Skeletal muscle tissue (tissue), 4 donors: ENCODE measurements around the gene AP4M1. TPM values are rescaled to one million over a fixed set of nuclear protein-coding genes. Genes with fewer than 3 reads are reported as not detected.

ENCODE experiments used
- H3K27ac ChIP-seq: one replicate; pipeline ENCODE4 v1.7.0; 2013; ENCODE audit warnings: mild to moderate bottlenecking, low read depth, low read length, inconsistent platforms
- H3K27me3 ChIP-seq, 3 donors: one replicate each; pipeline ENCODE4 v1.7.0; 2013; ENCODE audit warnings: low read length in 3 of 3; ENCODE audit not compliant: control insufficient read depth in 3 of 3, insufficient read depth in 3 of 3
- H3K36me3 ChIP-seq, 3 donors: one replicate each; pipeline ENCODE4 v1.7.0; 2013; ENCODE audit warnings: low read length in 3 of 3; ENCODE audit not compliant: control insufficient read depth in 3 of 3, insufficient read depth in 3 of 3
- H3K4me1 ChIP-seq, 3 donors: one replicate each; pipeline ENCODE4 v1.7.0; 2013; ENCODE audit warnings: low read length in 3 of 3, mild to moderate bottlenecking in 3 of 3; ENCODE audit not compliant: control insufficient read depth in 3 of 3, insufficient read depth in 3 of 3
- H3K4me3 ChIP-seq, 3 donors: one replicate each; pipeline ENCODE4 v1.7.0; 2013; ENCODE audit warnings: low read length in 3 of 3
- H3K9ac ChIP-seq, 3 donors: one replicate each; pipeline ENCODE4 v1.7.0; 2013; ENCODE audit warnings: low read length in 3 of 3, mild to moderate bottlenecking in 3 of 3, moderate library complexity in 2 of 3, low read depth in 1 of 3
- H3K9me3 ChIP-seq, 3 donors: one replicate each; pipeline ENCODE4 v1.7.0; 2013; ENCODE audit warnings: low read length in 3 of 3; ENCODE audit not compliant: control insufficient read depth in 3 of 3
- total RNA-seq: library from RNA; depleted of rRNA; stranded (reverse); fragments of >200 nt; gene quantifications from one replicate; pipeline ENCODE4 v1.2.3, GENCODE V29; 2014
- donor health status: Osteomylitis.

AP4M1 gene
- total RNA-seq, 1 donor from 2014 or later, result 20.9 TPM

- Histone ChIP-seq H3K4me3 (no peak overlapping the region), H3K9me3 (no peaks in the 10 kb centered on the region), H3K36me3 (peaks cover 39 to 54% (median 46%) of the 10 kb centered on the region in 3 donors), H3K9ac (no peak overlapping the region), H3K4me1 (peaks cover 6 to 10% (median 8%) of the 10 kb centered on the region in 3 donors), H3K27me3 (no peaks in the 10 kb centered on the region), H3K27ac (no peak overlapping the region)
Observed at GRCh38 chr7:100105534-100105933, 4.1 kb downstream of the AP4M1 start.

DNA sequence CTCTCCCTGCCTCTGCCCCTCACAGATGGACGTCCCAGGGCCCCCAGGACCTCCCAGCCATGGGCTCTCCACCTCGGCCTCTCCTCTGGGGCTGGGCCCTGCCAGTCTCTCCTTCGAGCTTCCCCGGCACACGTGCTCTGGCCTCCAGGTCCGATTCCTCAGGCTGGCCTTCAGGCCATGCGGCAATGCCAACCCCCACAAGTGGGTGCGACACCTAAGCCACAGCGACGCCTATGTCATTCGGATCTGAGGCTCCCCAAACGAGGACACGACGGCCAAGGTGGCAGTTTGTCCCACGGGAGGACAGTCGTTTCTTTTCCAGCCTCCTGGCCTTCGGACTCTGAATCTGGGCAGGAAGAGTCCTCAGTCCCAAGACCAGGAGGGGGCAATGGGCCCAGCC lies 5.2 kb downstream of the AP4M1 start:
- Histone ChIP-seq H3K36me3 (peaks cover 47 to 63% (median 55%) of the 10 kb centered on the region in 3 donors), H3K4me1 (peaks cover 6 to 8% (median 7%) of the 10 kb centered on the region in 3 donors), H3K27ac (no peak overlapping the region), H3K9me3 (no peaks in the 10 kb centered on the region), H3K27me3 (no peaks in the 10 kb centered on the region), H3K9ac (no peak overlapping the region), H3K4me3 (no peak overlapping the region)

DNA sequence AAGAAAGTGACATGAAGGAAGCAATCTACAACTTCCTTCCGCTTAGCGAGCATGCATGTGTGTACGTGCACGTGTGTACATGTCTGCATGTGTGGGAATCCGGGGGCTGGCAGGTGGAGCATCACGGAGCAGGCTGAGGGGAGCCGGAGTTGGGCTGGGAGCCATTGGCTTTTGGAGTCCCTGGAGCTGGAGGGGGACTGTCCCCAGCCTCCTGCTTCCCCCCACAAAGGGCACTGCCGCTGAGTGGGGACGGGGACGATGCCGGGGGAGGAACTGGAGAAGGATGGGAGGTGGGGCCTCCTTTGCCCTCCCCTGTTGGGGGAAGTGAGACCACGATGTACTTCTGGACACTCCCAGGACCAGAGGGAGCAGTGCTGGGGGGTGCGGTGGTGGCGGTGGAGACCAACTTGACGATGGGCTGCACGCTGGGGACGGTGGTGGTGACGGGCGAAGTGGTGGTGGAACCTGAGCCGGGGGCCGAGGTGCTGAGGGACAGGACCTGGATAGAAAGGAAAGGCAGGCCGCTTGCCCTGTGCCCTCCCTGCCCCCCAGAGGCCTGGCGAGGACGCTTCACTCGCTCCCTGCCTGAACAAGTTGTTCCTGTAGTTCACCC lies 5.8 kb downstream of the AP4M1 start:
- Histone ChIP-seq H3K4me1 (peaks cover 5 to 6% (median 5%) of the 10 kb centered on the region in 3 donors), H3K27ac (no peak overlapping the region), H3K9me3 (no peaks in the 10 kb centered on the region), H3K36me3 (peaks cover 51 to 65% (median 56%) of the 10 kb centered on the region in 3 donors), H3K27me3 (no peaks in the 10 kb centered on the region), H3K9ac (no peak overlapping the region), H3K4me3 (no peak overlapping the region)

- H3K27ac ChIP-seq, result no peak overlapping the region
- no peak overlapping the region for H3K9ac ChIP-seq
- no peak overlapping the region for H3K4me3 ChIP-seq
- no peaks in the 10 kb centered on the region for H3K9me3 ChIP-seq
- peaks cover 55 to 65% (median 58%) of the 10 kb centered on the region in 3 donors for H3K36me3 ChIP-seq
- H3K27me3 ChIP-seq, result no peaks in the 10 kb centered on the region
- no peaks in the 10 kb centered on the region for H3K4me1 ChIP-seq
Observed at GRCh38 chr7:100107890-100108289, 6.4 kb downstream of the AP4M1 start.

- Histone ChIP-seq H3K27ac (no peak overlapping the region), H3K9ac (no peak overlapping the region), H3K4me3 (no peak overlapping the region), H3K36me3 (peaks cover 58 to 67% (median 63%) of the 10 kb centered on the region in 3 donors), H3K27me3 (no peaks in the 10 kb centered on the region), H3K4me1 (no peaks in the 10 kb centered on the region), H3K9me3 (no peaks in the 10 kb centered on the region)
Observed at GRCh38 chr7:100109521-100110163, 8.2 kb downstream of the AP4M1 start.

DNA sequence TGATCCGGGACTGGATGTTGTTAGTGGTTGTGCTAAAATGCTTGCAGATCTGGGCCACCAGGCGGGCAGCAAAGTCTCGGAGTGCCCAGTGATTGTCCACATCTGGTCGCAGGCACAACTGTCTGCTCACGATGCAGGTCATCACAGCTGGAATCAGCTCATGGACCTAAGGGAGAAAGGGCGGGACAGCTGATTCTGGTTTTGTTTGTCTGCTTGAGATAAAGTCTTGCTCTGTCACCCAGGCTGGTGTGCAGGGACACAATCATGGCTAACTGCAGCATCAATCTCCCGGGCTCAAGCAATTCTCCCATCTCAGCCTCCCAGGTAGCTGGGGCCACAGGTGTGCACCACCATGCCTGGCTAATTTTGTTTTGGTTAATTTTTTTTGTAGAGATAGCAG lies 9.7 kb downstream of the AP4M1 start:
- H3K9ac ChIP-seq, result no peak overlapping the region
- no peak overlapping the region for H3K4me3 ChIP-seq
- no peak overlapping the region for H3K27ac ChIP-seq
- H3K9me3 ChIP-seq, result no peaks in the 10 kb centered on the region
- peaks cover 48 to 53% (median 53%) of the 10 kb centered on the region in 3 donors for H3K36me3 ChIP-seq
- H3K4me1 ChIP-seq, result no peaks in the 10 kb centered on the region
- H3K27me3 ChIP-seq, result no peaks in the 10 kb centered on the region

- no peak overlapping the region for H3K27ac ChIP-seq
- H3K4me1 ChIP-seq, result no peaks in the 10 kb centered on the region
- H3K36me3 ChIP-seq, result peaks cover 43 to 49% (median 46%) of the 10 kb centered on the region in 3 donors
- H3K27me3 ChIP-seq, result no peaks in the 10 kb centered on the region
- H3K9me3 ChIP-seq, result no peaks in the 10 kb centered on the region
- H3K9ac ChIP-seq, result no peak overlapping the region
- H3K4me3 ChIP-seq, result no peak overlapping the region
Observed at GRCh38 chr7:100111914-100112313, 10.5 kb downstream of the AP4M1 start.

- Histone ChIP-seq H3K27ac (no peak overlapping the region), H3K27me3 (no peaks in the 10 kb centered on the region), H3K4me1 (peaks cover 8 to 16% (median 14%) of the 10 kb centered on the region in 3 donors), H3K36me3 (peaks cover 25% of the 10 kb centered on the region in 3 donors), H3K4me3 (no peak overlapping the region), H3K9me3 (no peaks in the 10 kb centered on the region), H3K9ac (no peak overlapping the region)
Observed at GRCh38 chr7:100115026-100115425, 13.6 kb downstream of the AP4M1 start.

DNA sequence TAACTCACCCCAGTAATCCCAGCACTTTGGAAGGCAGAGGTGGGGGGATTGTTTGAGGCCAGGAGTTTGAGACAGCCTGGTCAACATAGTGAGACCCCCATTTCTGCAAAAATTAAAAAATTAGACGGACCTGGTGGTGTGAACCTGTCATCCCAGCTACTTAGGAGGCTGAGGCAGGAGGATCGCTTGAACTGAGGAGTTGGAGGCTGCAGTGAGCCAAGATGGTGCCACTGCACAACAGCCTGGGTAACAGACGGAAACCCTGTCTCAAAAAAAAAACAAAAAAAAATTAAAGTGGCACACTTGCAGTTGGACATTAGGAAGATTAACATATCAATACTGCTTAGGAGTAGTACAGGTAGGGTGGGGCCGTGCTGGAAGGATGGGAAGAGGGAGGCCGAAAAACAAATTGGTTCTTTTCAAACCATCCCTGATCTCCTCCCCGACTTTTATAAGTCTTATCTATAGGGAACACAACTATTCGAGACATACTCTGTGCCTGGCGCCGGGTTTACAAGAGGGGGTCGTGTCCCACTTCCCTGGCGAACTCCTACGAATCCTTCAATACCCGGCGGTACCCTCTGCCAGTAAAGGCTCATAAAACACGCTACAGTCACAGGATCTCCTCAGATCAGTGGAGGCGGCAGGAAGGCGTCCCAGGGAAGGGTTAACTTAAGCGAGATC lies 17.1 kb downstream of the AP4M1 start:
- Histone ChIP-seq H3K9ac (peak overlapping the region; percentile 83 to 91 (median 89)), H3K36me3 (peaks cover 6 to 10% (median 8%) of the 10 kb centered on the region in 3 donors), H3K4me1 (peaks cover 15 to 30% (median 23%) of the 10 kb centered on the region in 3 donors), H3K27me3 (no peaks in the 10 kb centered on the region), H3K9me3 (no peaks in the 10 kb centered on the region), H3K27ac (peak overlapping the region; percentile 85), H3K4me3 (peak overlapping the region; percentile 86 to 99 (median 98))
